ENCODE measurements around the gene EIF2B4.

The EIF2B4 gene

DNA sequence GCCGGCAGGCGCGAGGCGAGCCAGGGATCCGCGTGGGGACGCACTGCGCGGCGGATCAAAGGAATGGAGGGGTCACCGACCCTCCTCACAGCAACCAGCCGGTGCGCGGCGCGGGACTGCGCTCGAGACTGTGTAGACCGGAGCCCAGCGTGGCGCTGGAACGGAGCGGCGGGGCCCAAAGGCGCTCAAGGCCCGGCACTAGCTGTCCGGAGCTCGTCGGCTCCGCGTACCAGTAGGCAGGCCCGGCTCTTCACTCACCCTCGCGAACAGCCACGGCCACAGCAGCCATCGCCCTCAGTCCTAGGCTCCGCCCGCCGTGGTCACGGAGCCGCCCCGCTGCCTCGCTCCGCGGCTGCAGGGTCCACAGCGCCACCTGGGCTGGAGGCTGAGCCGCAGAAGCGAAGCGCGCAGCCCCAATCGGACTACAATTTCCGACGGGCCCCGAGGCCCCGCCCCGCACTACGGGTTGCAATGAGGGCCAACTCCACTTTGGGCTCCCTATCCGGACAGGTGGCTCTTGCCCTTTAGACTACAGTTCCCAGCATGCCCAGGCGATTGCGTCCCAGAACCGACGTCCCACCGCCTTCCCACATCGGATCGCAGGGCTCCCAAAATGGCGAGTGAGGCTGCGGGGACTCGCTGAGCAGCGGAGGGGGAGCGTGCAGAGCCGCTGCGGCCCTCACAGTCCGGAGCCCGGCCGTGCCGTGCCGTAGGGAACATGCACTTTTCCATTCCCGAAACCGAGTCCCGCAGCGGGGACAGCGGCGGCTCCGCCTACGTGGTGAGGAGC lies at the start of gene EIF2B4, which contains the start of gene SNX17 (continued):
- TF ChIP-seq, protein P1, sequence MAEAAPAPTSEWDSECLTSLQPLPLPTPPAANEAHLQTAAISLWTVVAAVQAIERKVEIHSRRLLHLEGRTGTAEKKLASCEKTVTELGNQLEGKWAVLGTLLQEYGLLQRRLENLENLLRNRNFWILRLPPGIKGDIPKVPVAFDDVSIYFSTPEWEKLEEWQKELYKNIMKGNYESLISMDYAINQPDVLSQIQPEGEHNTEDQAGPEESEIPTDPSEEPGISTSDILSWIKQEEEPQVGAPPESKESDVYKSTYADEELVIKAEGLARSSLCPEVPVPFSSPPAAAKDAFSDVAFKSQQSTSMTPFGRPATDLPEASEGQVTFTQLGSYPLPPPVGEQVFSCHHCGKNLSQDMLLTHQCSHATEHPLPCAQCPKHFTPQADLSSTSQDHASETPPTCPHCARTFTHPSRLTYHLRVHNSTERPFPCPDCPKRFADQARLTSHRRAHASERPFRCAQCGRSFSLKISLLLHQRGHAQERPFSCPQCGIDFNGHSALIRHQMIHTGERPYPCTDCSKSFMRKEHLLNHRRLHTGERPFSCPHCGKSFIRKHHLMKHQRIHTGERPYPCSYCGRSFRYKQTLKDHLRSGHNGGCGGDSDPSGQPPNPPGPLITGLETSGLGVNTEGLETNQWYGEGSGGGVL (tag by site-specific recombination; IDR thresholded peaks at IDR 0.05): no peak
- TF ChIP-seq ZEB2 (tag by site-specific recombination; IDR thresholded peaks at IDR 0.05) (peak; percentile 95), SCRT2 (tag by site-specific recombination; IDR thresholded peaks at IDR 0.05) (peak; percentile 97), ZNF623 (tag by site-specific recombination; IDR thresholded peaks at IDR 0.05) (no peak), RBAK (tag by site-specific recombination; IDR thresholded peaks at IDR 0.05) (no peak), PATZ1 (tag by site-specific recombination; IDR thresholded peaks at IDR 0.05) (peak; percentile 61), ZNF600 (tag by site-specific recombination; IDR thresholded peaks at IDR 0.05) (peak; percentile 60; the same call in 1 of the 2 replicates), ZNF280C (tag by site-specific recombination; IDR thresholded peaks at IDR 0.05) (no peak), ZNF776 (tag by site-specific recombination; IDR thresholded peaks at IDR 0.05; ENCODE audit: borderline replicate concordance) (no peak), SP3 (tag by site-specific recombination; IDR thresholded peaks at IDR 0.05) (peak; percentile 100), ZNF548 (tag by site-specific recombination; IDR thresholded peaks at IDR 0.05) (no peak), ZNF544 (tag by site-specific recombination; IDR thresholded peaks at IDR 0.05) (no peak), ZNF16 (tag by site-specific recombination; IDR thresholded peaks at IDR 0.05; ENCODE audit: low read depth) (no peak), ZNF366 (tag by site-specific recombination; conservative IDR thresholded peaks at IDR 0.05) (peak; percentile 51; the same call in 1 of the 2 replicates), ZBTB1 (tag by site-specific recombination; IDR thresholded peaks at IDR 0.05) (peak; percentile 11; the same call in 1 of the 2 replicates), ZNF473 (tag by site-specific recombination; IDR thresholded peaks at IDR 0.05) (no peak), PRDM1 (tag by site-specific recombination; IDR thresholded peaks at IDR 0.05) (no peak), SP2 (tag by site-specific recombination; IDR thresholded peaks at IDR 0.05) (peak; percentile 77), KLF7 (tag by site-specific recombination; IDR thresholded peaks at IDR 0.05; ENCODE audit: borderline replicate concordance) (0 out of 2 replicates have a peak, but pooled peaks have one; percentile 31), ZNF785 (tag by site-specific recombination; IDR thresholded peaks at IDR 0.05) (no peak), ZNF560 (tag by site-specific recombination; IDR thresholded peaks at IDR 0.05; ENCODE audit: borderline replicate concordance) (no peak), ZFP69B (tag by site-specific recombination; IDR thresholded peaks at IDR 0.05) (peak; percentile 84), OSR2 (tag by site-specific recombination; IDR thresholded peaks at IDR 0.05) (no peak)
- TF ChIP-seq, protein P2, sequence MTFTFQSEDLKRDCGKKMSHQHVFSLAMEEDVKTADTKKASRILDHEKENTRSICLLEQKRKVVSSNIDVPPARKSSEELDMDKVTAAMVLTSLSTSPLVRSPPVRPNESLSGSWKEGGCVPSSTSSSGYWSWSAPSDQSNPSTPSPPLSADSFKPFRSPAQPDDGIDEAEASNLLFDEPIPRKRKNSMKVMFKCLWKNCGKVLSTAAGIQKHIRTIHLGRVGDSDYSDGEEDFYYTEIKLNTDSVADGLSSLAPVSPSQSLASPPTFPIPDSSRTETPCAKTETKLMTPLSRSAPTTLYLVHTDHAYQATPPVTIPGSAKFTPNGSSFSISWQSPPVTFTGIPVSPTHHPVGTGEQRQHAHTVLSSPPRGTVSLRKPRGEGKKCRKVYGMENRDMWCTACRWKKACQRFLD (tag by site-specific recombination; IDR thresholded peaks at IDR 0.05): no peak
- TF ChIP-seq, protein P3, sequence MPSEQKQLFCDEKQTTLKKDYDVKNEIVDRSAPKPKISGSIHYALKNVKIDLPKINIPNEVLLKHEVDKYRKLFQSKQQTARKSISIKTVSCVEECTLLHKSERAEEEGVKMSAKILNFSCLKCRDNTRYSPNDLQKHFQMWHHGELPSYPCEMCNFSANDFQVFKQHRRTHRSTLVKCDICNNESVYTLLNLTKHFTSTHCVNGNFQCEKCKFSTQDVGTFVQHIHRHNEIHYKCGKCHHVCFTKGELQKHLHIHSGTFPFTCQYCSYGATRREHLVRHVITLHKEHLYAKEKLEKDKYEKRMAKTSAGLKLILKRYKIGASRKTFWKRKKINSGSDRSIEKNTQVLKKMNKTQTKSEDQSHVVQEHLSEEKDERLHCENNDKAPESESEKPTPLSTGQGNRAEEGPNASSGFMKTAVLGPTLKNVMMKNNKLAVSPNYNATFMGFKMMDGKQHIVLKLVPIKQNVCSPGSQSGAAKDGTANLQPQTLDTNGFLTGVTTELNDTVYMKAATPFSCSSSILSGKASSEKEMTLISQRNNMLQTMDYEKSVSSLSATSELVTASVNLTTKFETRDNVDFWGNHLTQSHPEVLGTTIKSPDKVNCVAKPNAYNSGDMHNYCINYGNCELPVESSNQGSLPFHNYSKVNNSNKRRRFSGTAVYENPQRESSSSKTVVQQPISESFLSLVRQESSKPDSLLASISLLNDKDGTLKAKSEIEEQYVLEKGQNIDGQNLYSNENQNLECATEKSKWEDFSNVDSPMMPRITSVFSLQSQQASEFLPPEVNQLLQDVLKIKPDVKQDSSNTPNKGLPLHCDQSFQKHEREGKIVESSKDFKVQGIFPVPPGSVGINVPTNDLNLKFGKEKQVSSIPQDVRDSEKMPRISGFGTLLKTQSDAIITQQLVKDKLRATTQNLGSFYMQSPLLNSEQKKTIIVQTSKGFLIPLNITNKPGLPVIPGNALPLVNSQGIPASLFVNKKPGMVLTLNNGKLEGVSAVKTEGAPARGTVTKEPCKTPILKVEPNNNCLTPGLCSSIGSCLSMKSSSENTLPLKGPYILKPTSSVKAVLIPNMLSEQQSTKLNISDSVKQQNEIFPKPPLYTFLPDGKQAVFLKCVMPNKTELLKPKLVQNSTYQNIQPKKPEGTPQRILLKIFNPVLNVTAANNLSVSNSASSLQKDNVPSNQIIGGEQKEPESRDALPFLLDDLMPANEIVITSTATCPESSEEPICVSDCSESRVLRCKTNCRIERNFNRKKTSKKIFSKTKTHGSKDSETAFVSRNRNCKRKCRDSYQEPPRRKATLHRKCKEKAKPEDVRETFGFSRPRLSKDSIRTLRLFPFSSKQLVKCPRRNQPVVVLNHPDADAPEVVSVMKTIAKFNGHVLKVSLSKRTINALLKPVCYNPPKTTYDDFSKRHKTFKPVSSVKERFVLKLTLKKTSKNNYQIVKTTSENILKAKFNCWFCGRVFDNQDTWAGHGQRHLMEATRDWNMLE (tag by site-specific recombination; conservative IDR thresholded peaks at IDR 0.05; ENCODE audit: low read depth): no peak
- TF ChIP-seq, protein P4, sequence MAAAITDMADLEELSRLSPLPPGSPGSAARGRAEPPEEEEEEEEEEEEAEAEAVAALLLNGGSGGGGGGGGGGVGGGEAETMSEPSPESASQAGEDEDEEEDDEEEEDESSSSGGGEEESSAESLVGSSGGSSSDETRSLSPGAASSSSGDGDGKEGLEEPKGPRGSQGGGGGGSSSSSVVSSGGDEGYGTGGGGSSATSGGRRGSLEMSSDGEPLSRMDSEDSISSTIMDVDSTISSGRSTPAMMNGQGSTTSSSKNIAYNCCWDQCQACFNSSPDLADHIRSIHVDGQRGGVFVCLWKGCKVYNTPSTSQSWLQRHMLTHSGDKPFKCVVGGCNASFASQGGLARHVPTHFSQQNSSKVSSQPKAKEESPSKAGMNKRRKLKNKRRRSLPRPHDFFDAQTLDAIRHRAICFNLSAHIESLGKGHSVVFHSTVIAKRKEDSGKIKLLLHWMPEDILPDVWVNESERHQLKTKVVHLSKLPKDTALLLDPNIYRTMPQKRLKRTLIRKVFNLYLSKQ (tag by site-specific recombination; IDR thresholded peaks at IDR 0.05; ENCODE audit: borderline replicate concordance): no peak

Data from HEK293 (cell line).